HG03575 (cell line): Measurements from ENCODE around the gene PSMD12.
"Not testable (repeated sequence)": the region's sequence is repeated elsewhere in the genome, so short reads cannot be mapped to it uniquely, and the experiment has no call there.

Experiments
- ATAC-seq: cut with Tn5 transposase; IDR thresholded peaks from one replicate; pipeline ENCODE4 v1.9.1; 2021; ENCODE audit not compliant: unreplicated experiment, insufficient number of reproducible peaks, low FRiP score; ENCODE audit errors: extremely low read depth

The PSMD12 gene

DNA sequence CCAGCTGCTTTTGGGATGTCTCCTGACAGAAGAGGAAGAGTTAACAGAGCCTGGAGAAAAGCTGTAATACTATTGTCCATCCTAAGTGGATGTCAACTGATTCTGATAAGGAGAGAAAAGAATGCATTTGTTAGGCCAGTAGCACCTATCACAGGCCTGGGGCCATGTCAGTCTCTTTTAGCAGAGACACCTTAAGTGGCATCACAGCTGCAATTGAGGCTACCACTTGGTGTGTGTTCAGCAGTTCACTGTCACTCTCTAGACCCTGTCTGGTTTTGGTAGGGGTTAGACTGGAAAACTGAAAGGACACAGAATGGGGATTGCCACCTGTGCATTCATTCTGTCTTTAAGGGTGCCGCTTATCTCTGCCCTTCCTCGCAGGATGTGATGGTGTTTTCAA is 42.0 kb downstream of the PSMD12 start:
- no peak for ATAC-seq

GRCh38 chr17:67323445-67323844 is 42.9 kb downstream of the PSMD12 start:
- ATAC-seq, result no peak

DNA sequence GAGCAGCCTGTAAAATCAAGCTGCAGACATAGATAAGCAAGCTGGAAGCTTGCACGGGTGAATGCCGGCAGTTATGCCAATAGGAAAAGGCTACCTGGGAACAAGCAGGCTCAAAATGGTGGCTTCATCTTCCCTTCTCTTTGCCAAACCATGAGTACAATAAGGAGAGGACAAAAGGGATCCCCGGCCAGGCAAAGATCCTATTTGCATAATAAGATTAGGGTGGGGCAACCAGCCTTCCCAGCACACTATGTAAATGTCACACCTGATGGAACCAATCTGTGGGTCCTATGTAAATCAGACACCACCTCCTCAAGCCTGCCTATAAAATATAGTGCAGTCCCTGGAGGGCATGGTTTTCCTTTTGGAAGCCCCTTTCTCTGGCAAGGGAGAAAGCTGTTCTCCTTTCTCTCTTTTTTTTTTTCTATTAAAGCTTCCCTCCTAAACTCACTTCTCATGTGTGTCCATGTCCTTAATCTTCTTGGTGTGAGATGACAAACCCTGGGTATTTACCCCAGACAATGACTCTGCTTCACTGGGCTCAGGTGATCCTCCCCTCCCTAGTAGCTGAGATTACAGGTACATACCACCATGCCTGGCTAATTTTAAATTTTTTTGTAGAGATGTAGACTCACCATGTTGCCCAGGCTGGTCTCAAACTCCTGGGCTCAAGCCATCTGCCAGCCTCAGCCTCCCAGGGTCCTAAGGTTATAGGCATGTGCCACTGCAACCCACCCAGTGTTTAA is 44.2 kb downstream of the PSMD12 start:
- no peak for ATAC-seq

DNA sequence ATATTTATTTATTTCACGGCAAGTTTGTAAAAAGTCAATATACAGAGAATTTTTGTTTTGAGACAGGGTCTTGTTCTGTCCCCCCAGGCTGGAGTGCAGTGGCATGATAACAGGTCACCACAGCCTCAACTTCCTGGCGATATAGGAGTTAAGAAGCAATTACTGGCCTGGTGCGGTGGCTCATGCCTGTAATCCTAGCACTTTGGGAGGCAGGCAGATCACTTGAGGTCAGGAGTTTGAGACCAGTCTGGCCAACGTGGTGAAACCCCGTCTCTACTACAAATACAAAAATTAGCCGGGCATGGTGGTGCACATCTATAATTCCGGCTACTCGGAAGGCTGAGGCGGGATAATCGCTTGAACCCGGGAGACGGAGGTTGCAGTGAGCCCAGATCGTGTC is 44.9 kb downstream of the PSMD12 start:
- ATAC-seq, result not testable (repeated sequence)

GRCh38 chr17:67316781-67317180 is 49.6 kb downstream of the PSMD12 start:
- ATAC-seq, result no peak

GRCh38 chr17:67315865-67316264 is 50.5 kb downstream of the PSMD12 start:
- no peak for ATAC-seq

- no peak for ATAC-seq
Measured at GRCh38 chr17:67312265-67312664, 54.1 kb downstream of the PSMD12 start.

- ATAC-seq, result no peak
Measured at GRCh38 chr17:67311575-67311974, 54.8 kb downstream of the PSMD12 start.

- ATAC-seq, result no peak
Measured at GRCh38 chr17:67310406-67310805, 56.0 kb downstream of the PSMD12 start.

DNA sequence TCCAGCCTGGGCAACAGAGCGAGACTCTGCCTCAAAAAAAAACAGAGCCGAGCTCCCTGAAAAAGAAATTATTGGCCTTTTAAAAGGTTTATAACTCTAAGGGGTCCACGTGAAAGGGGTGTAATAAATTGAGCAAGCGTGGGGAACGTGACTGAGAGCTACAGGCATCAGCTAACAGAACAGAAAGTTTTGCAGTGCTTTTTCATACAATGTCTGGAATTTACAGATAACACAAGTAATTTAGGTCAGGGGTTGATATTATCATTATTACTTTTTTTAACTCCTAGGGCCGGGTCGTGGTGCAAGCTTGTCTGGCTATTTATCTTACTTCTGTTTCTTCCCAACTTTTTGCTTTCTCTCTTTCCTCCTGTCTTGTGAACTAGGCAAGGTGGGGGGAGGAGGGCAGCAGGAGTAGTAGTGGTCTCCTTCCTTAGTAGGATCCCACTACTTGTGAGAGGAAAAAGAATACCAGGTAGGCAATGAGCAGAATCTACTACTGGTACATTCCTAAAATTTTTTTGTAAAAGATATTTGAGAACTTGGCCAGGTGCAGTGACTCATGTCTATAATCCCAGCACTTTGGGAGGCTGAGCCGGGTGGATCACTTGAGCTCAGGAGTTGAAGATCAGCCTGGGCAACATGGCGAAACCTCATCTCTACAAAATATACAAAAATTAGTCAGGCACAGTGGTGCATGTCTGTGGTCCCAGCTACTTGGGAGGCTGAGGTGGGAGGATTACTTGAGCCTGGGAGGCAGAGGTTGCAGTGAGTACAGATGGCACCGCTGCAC is 60.7 kb downstream of the PSMD12 start:
- not testable (repeated sequence) for ATAC-seq

DNA sequence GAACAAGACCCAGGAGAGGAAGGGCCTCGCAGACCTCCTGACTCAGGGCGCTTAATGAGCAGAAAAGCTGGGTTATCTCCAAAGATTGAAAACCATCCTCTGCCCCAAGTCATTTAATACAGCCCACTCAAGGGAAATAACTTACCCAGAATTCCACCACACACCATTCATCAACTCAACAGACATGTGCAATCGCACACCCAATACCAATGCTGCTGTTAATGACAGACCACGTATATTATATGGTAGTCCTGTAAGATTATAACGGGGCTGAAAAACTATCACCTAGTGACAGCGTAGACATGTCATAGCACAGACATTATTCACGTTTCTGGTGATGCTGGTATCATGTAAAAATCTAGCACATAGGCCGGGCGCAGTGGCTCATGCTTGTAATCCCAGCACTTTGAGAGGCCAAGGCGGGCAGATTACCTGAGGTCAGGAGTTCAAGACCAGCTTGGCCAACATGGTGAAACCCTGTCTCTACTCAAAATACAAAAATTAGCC is 68.9 kb downstream of the PSMD12 start:
- ATAC-seq, result no peak

GRCh38 chr17:67294451-67295199 is 71.8 kb downstream of the PSMD12 start:
- ATAC-seq, result no peak

GRCh38 chr17:67293251-67294203 is 72.8 kb downstream of the PSMD12 start:
- no peak for ATAC-seq

- no peak for ATAC-seq
Measured at GRCh38 chr17:67290711-67291291, 75.6 kb downstream of the PSMD12 start.

GRCh38 chr17:67290244-67290643 is 76.1 kb downstream of the PSMD12 start:
- no peak for ATAC-seq

GRCh38 chr17:67289181-67289876 is 77.0 kb downstream of the PSMD12 start:
- no peak for ATAC-seq
